ENCODE data around the gene SEMA5A. TPM values are rescaled to one million over a fixed set of nuclear protein-coding genes. Genes with fewer than 3 reads are reported as not detected.

Gene SEMA5A
- total RNA-seq, 3 donors from 2014 or later: 20.3 to 43.8 (median 33.6) TPM

GRCh38 chr5:9540791-9541190, 5.1 kb downstream of the SEMA5A start:
- TF ChIP-seq, protein P1, sequence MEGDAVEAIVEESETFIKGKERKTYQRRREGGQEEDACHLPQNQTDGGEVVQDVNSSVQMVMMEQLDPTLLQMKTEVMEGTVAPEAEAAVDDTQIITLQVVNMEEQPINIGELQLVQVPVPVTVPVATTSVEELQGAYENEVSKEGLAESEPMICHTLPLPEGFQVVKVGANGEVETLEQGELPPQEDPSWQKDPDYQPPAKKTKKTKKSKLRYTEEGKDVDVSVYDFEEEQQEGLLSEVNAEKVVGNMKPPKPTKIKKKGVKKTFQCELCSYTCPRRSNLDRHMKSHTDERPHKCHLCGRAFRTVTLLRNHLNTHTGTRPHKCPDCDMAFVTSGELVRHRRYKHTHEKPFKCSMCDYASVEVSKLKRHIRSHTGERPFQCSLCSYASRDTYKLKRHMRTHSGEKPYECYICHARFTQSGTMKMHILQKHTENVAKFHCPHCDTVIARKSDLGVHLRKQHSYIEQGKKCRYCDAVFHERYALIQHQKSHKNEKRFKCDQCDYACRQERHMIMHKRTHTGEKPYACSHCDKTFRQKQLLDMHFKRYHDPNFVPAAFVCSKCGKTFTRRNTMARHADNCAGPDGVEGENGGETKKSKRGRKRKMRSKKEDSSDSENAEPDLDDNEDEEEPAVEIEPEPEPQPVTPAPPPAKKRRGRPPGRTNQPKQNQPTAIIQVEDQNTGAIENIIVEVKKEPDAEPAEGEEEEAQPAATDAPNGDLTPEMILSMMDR (IDR thresholded peaks at IDR 0.05): no peak

GRCh38 chr5:9538504-9538903, 7.4 kb downstream of the SEMA5A start:
- intact Hi-C loops (cut with DNase I, micrococcal nuclease): no loop called here
- H3K36me3 ChIP-seq (ENCODE audit: low read depth): no peaks in the 10 kb centered on the region
- no peak overlapping the region for H3K4me3 ChIP-seq
- ATAC-seq (no peak), DNase-seq (no peak)
- H3K9me3 ChIP-seq: no peaks in the 10 kb centered on the region
- H3K4me1 ChIP-seq (ENCODE audit: low read depth): no peaks in the 10 kb centered on the region
- TF ChIP-seq, protein P1 (IDR thresholded peaks at IDR 0.05): no peak

More at GRCh38 chr5:9540791-9541190, 5.1 kb downstream of the SEMA5A start:
- Histone ChIP-seq H3K9me3 (no peaks in the 10 kb centered on the region), H3K36me3 (ENCODE audit: low read depth) (no peaks in the 10 kb centered on the region), H3K4me3 (no peak overlapping the region), H3K4me1 (ENCODE audit: low read depth) (no peaks in the 10 kb centered on the region)
- DNase-seq: no peak
- ATAC-seq: no peak
- intact Hi-C loops (cut with DNase I, micrococcal nuclease): loop anchor here in 1 of 2 donors (5.0 kb wide), 1 partner anchor 178 kb away; no protein-coding TSS in a partner anchor

GRCh38 chr5:9537223-9538141, 8.4 kb downstream of the SEMA5A start:
- intact Hi-C loops (cut with DNase I, micrococcal nuclease): no loop called here
- Histone ChIP-seq H3K9me3 (no peaks in the 10 kb centered on the region), H3K4me3 (no peak overlapping the region), H3K36me3 (ENCODE audit: low read depth) (no peaks in the 10 kb centered on the region), H3K4me1 (ENCODE audit: low read depth) (no peaks in the 10 kb centered on the region)
- DNase-seq (no peak), ATAC-seq (no peak)
- TF ChIP-seq, protein P1 (IDR thresholded peaks at IDR 0.05): no peak

DNA sequence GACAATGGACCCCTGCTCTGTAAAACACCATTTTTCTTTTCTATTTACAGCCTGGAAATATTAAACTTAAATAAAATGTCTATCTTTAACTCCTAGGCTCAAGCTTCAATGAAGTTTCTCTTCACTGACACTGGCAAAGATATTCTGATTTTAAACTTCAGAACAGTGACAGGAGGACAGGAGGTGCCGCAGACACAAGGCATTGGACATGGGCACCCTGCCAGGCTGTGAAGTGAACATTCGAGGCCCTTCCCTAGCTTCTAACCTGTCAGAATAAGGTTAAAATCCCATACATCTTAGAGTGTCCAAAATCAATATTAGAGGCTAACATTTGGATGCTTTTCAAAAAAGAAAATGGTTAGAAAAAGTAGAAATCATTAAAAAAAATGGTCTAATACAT, 9.2 kb downstream of the SEMA5A start:
- ATAC-seq: no peak
- intact Hi-C loops (cut with DNase I, micrococcal nuclease): no loop called here
- TF ChIP-seq, protein P1 (IDR thresholded peaks at IDR 0.05): no peak

DNA sequence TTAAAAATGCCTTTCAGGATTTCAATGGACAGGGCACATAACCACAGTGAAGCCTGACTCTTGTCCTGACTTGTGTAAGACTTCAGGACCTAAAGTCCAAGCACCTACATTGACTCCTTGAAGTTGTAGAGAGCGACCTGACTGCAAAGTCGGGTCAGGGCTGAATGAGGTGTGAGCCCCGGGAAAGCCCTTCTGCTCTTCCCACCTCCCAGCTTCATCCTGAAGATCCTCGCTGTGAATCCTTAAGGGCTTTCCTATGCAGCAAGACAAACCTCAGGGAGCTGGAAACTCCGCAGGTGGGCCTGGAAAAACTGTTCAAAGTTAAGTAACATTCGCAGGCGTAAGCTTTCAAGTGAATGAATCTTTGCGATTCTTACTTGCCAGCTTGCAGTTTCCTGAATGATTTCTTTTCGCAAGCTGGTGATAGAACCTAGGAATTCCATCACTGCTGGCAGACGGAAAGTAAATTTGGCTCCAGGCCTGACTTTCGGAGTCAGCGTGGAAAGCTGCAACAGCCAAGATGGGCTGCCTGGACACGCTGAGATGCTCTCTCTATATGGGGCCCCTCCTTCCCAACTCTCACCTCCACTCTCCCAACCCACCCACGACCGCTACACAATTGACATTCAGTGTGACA, 10.9 kb downstream of the SEMA5A start:
- intact Hi-C loops (cut with DNase I, micrococcal nuclease): no loop called here
- no peak for ATAC-seq
- no peak overlapping the region for H3K4me3 ChIP-seq
- TF ChIP-seq, protein P1 (IDR thresholded peaks at IDR 0.05): no peak
- no peaks in the 10 kb centered on the region for H3K4me1 ChIP-seq (ENCODE audit: low read depth)
- no peak for DNase-seq
- H3K36me3 ChIP-seq (ENCODE audit: low read depth): no peaks in the 10 kb centered on the region
- H3K9me3 ChIP-seq: no peaks in the 10 kb centered on the region

More for the DNA sequence above, 9.2 kb downstream of the SEMA5A start:
- no peaks in the 10 kb centered on the region for H3K36me3 ChIP-seq (ENCODE audit: low read depth)
- H3K4me3 ChIP-seq: no peak overlapping the region
- no peaks in the 10 kb centered on the region for H3K9me3 ChIP-seq
- no peaks in the 10 kb centered on the region for H3K4me1 ChIP-seq (ENCODE audit: low read depth)
- no peak for DNase-seq
